GM18505 (cell line): ENCODE data around the gene SORCS2.

Experiments
- ATAC-seq: cut with Tn5 transposase; IDR thresholded peaks from one replicate; pipeline ENCODE4 v1.9.1; 2021; ENCODE audit not compliant: unreplicated experiment
- POLR2A ChIP-seq: IDR thresholded peaks from 4 replicates; pipeline ENCODE4 v1.6.1; 2011; ENCODE audit warnings: borderline replicate concordance; ENCODE audit not compliant: insufficient read depth, insufficient read length; ENCODE audit errors: extremely low read depth

The SORCS2 gene

GRCh38 chr4:7391637-7392437 is 199.5 kb downstream of the SORCS2 start:
- no peak for ATAC-seq
- no peak for TF ChIP-seq POLR2A

GRCh38 chr4:7392438-7393421 is 200.4 kb downstream of the SORCS2 start:
- no peak for TF ChIP-seq POLR2A
- no peak for ATAC-seq

- no peak for TF ChIP-seq POLR2A
- ATAC-seq = no peak
Measured at GRCh38 chr4:7393601-7394575, 201.6 kb downstream of the SORCS2 start.

GRCh38 chr4:7394681-7395451 is 202.5 kb downstream of the SORCS2 start:
- no peak for ATAC-seq
- TF ChIP-seq POLR2A = no peak

GRCh38 chr4:7395645-7396044 is 203.3 kb downstream of the SORCS2 start:
- TF ChIP-seq POLR2A = no peak
- no peak for ATAC-seq

GRCh38 chr4:7396186-7396910 is 204.0 kb downstream of the SORCS2 start:
- no peak for ATAC-seq
- no peak for TF ChIP-seq POLR2A

- TF ChIP-seq POLR2A = no peak
- no peak for ATAC-seq
Measured at GRCh38 chr4:7397206-7398103, 205.1 kb downstream of the SORCS2 start.

- ATAC-seq = no peak
- TF ChIP-seq POLR2A = no peak
Measured at GRCh38 chr4:7398104-7398423, 205.7 kb downstream of the SORCS2 start.

- no peak for ATAC-seq
- no peak for TF ChIP-seq POLR2A
Measured at GRCh38 chr4:7398788-7399439, 206.6 kb downstream of the SORCS2 start.
